Tongue (tissue), 2 donors: ENCODE measurements around the gene OR7A10. TPM values are rescaled to one million over a fixed set of nuclear protein-coding genes. Genes with fewer than 3 reads are reported as not detected.

Experiments used
- DNase-seq: peaks from one replicate; pipeline ENCODE4 v3.0.0-alpha.2; 2015
- total RNA-seq: library from RNA; depleted of rRNA; stranded (reverse); fragments of >200 nt; gene quantifications from one replicate; pipeline ENCODE4 v1.2.3, GENCODE V29; 2014

Gene OR7A10
- total RNA-seq = not detected

- DNase-seq = no peak
These were observed at the start of gene OR7A10 for GRCh38 chr19:14848822-14849221. OR7A10 (minus strand) TSS chr19:14848922; CDS start chr19:14841877, 7,045 bp downstream.

- peak; percentile 2 for DNase-seq
These were observed 42.1 kb upstream of the OR7A10 start for GRCh38 chr19:14890643-14891379.

- no peak for DNase-seq
These were observed 41.4 kb upstream of the OR7A10 start for GRCh38 chr19:14889994-14890642.

GRCh38 chr19:14886032-14886431 is 37.3 kb upstream of the OR7A10 start, which contains the start of gene OR7A17:
OR7A17 (minus strand) TSS chr19:14886132; CDS start chr19:14881355, 4,777 bp downstream.
- DNase-seq = no peak

GRCh38 chr19:14871619-14872230 is 23.0 kb upstream of the OR7A10 start:
- DNase-seq = peak; percentile 31

- no peak for DNase-seq
These were observed 19.8 kb upstream of the OR7A10 start for GRCh38 chr19:14868497-14868896.

GRCh38 chr19:14843578-14843977 is 5.1 kb downstream of the OR7A10 start:
- DNase-seq = peak; percentile 71

- DNase-seq = no peak
These were observed 5.6 kb downstream of the OR7A10 start for GRCh38 chr19:14843169-14843568.

GRCh38 chr19:14840206-14840605 is 8.5 kb downstream of the OR7A10 start:
- DNase-seq = peak; percentile 11

- no peak for DNase-seq
These were observed 11.3 kb downstream of the OR7A10 start for GRCh38 chr19:14837391-14837790.

GRCh38 chr19:14835011-14835410 is 13.7 kb downstream of the OR7A10 start, which contains the start of the genes OR7A5 and OR7C1:
OR7A5 (minus strand) TSS chr19:14835185; CDS start chr19:14828241, 6,944 bp downstream.
OR7C1 (minus strand) TSS chr19:14835185; CDS start chr19:14800136, 35,049 bp downstream.
- DNase-seq = peak; percentile 47

- DNase-seq = no peak
These were observed 18.0 kb downstream of the OR7A10 start for GRCh38 chr19:14830702-14831101.

GRCh38 chr19:14826006-14826405 is 22.7 kb downstream of the OR7A10 start:
- no peak for DNase-seq

GRCh38 chr19:14821937-14822336 is 26.8 kb downstream of the OR7A10 start:
- DNase-seq = peak; percentile 49

- no peak for DNase-seq
These were observed 30.1 kb downstream of the OR7A10 start for GRCh38 chr19:14818588-14818987.

- no peak for DNase-seq
These were observed 31.7 kb downstream of the OR7A10 start for GRCh38 chr19:14817052-14817451.

GRCh38 chr19:14814982-14815652 is 33.6 kb downstream of the OR7A10 start:
- DNase-seq = no peak

GRCh38 chr19:14809272-14810057 is 39.3 kb downstream of the OR7A10 start:
- no peak for DNase-seq

GRCh38 chr19:14804765-14805164 is 44.0 kb downstream of the OR7A10 start:
- no peak for DNase-seq

- no peak for DNase-seq
These were observed 50.0 kb downstream of the OR7A10 start for GRCh38 chr19:14798760-14799159.

- no peak for DNase-seq
These were observed 52.7 kb downstream of the OR7A10 start for GRCh38 chr19:14796021-14796420.
